T-helper 1 cell treated with Interleukin-12 subunit alpha and Interleukin-12 subunit beta and Interleukin-4 antibody, amounts not matched to agents 30 μg/mL and 1 μg/mL, for 36 hours (primary cell): ENCODE results near the gene AP2S1.
"Not testable (repeated sequence)": the region's sequence is repeated elsewhere in the genome, so short reads cannot be mapped to it uniquely, and the experiment has no call there.

Experiments used
- H3K27ac Mint-ChIP-seq: one replicate; pipeline ENCODE4 v1.8.0; 2021; ENCODE audit warnings: mild to moderate bottlenecking, mixed read lengths
- H3K27me3 Mint-ChIP-seq: one replicate; pipeline ENCODE4 v1.8.0; 2021; ENCODE audit warnings: low read depth, mixed read lengths
- H3K36me3 Mint-ChIP-seq: one replicate; pipeline ENCODE4 v1.8.0; 2021; ENCODE audit warnings: low read depth, mixed read lengths
- H3K4me1 Mint-ChIP-seq: one replicate; pipeline ENCODE4 v1.8.0; 2021; ENCODE audit warnings: low read depth, mixed read lengths
- H3K4me3 Mint-ChIP-seq: one replicate; pipeline ENCODE4 v1.8.0; 2021; ENCODE audit warnings: mild to moderate bottlenecking, moderate library complexity, mixed read lengths
- H3K9me3 Mint-ChIP-seq: one replicate; pipeline ENCODE4 v1.8.0; 2021; ENCODE audit warnings: mixed read lengths

The AP2S1 gene

DNA sequence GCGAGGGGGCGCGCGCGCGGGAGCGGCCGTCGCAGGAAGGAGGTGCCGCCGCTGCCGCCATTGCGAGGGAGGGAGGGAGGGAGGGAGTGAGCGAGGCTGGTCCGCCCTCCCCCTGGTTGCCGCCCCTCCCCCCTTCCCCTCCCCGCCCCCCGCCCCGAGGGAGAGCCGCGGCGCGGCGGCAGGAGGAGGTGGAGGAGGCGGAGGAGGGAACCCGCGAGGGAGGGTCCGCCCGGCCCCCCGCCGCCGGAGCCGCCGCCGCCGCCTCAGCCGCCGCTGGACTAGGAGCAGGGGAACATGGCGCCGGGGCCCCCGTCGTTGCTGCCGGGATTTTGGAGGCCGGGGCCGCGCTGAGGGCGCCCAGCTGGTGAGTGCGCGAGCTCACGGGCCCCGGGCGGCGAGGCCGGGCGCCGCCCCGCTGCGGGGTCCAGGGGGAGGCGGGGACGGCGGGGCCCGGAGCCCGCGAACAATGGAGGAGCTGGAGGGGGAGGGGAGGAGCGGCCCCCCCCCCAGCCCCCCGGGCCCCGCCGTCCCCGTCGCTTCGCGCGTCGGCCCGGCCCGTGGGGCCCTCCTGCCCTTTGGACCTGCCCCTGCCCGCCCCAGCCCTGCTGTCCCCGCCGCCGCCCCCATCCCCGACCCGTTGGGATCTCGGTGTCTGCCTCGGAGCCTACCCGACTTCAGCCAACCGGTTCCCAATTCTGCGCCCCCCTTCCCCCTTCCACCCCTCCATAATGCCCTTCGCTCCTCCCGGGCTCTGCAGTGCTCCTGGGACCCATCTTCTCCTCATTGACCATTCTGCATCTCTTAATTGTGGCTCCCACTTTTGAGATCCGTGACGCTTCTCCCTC is 10.4 kb upstream of the AP2S1 start, which contains the start of gene ARHGAP35:
TSS of gene ARHGAP35 (plus strand) at position 152 of the 845 bp plus-strand sequence. CDS start 57,679 bp downstream, outside the sequence.
- peaks cover 7% of the 10 kb centered on the region for H3K36me3 Mint-ChIP-seq
- H3K27me3 Mint-ChIP-seq, result no peaks in the 10 kb centered on the region
- peak within 1 kb of the TSS; percentile 82 for H3K27ac Mint-ChIP-seq
- peak within 1 kb of the TSS; percentile 81 for H3K4me3 Mint-ChIP-seq
- no peaks in the 10 kb centered on the region for H3K9me3 Mint-ChIP-seq
- H3K4me1 Mint-ChIP-seq, result peaks cover 19% of the 10 kb centered on the region

DNA sequence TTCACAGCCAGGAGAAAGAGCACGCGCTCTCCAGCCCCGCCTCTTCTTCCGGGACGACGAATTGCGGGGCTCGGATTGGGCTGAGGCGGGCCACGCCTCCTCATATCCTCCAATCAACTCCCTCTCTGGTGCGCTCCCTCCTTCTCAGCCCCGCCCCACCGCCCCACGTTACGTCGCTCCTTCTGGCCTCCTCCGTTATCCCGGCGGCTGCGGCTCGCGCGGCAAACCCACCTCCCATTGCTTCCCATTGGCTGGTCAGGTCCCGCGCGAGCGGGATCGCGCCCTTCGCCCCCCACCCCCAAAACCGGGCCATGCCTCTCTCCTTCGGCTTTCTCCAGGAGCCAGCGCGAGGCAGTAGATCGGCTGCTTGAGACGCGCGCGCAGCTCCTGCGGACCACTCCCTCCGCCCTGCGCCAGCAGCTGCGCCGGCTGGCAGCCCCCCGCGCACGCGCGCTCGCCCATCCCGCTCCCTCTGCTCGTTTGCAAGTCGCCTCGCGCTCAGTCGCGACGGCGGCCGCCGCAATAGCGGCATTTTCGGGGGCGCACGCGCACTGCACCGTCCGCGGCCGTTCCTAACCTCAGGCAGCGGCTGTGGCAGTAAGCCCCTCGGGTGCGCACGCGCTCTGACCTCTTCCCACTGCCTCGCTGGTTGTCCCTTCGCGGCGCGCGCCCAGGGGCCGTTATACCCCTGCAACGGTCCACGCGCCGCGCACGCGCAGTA is 9.6 kb upstream of the AP2S1 start:
- H3K27ac Mint-ChIP-seq, result peak overlapping the region; percentile 82
- peaks cover 4% of the 10 kb centered on the region for H3K36me3 Mint-ChIP-seq
- H3K9me3 Mint-ChIP-seq, result no peaks in the 10 kb centered on the region
- H3K4me3 Mint-ChIP-seq, result peak overlapping the region; percentile 81
- H3K4me1 Mint-ChIP-seq, result peaks cover 16% of the 10 kb centered on the region
- no peaks in the 10 kb centered on the region for H3K27me3 Mint-ChIP-seq

DNA sequence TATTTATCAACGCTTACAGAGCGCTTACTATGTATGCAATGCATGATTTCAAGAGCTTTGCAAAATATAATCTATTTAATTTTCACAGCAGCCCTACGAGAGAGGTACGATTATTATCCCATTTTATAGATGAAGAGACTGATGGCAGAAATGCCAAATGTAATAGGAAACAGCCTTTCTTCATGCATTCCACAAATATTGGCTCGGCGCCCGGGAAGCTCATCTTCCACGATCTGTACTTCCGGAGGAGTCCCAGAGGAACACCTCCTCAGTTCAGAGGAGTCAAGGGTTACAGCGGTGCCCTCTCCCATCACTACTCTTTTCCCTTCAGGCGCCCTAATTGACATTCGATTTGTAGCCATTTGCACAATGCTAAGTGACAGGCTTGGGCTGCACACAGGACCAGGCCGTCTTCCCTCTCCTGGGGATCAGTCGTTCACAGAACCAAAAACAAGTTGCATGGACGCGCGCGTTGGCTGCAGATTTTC is 9.0 kb upstream of the AP2S1 start:
- Mint-ChIP-seq H3K36me3 (peaks cover 4% of the 10 kb centered on the region), H3K4me3 (peak overlapping the region; percentile 81), H3K27me3 (no peaks in the 10 kb centered on the region), H3K4me1 (peaks cover 15% of the 10 kb centered on the region), H3K9me3 (no peaks in the 10 kb centered on the region), H3K27ac (peak overlapping the region; percentile 82)

DNA sequence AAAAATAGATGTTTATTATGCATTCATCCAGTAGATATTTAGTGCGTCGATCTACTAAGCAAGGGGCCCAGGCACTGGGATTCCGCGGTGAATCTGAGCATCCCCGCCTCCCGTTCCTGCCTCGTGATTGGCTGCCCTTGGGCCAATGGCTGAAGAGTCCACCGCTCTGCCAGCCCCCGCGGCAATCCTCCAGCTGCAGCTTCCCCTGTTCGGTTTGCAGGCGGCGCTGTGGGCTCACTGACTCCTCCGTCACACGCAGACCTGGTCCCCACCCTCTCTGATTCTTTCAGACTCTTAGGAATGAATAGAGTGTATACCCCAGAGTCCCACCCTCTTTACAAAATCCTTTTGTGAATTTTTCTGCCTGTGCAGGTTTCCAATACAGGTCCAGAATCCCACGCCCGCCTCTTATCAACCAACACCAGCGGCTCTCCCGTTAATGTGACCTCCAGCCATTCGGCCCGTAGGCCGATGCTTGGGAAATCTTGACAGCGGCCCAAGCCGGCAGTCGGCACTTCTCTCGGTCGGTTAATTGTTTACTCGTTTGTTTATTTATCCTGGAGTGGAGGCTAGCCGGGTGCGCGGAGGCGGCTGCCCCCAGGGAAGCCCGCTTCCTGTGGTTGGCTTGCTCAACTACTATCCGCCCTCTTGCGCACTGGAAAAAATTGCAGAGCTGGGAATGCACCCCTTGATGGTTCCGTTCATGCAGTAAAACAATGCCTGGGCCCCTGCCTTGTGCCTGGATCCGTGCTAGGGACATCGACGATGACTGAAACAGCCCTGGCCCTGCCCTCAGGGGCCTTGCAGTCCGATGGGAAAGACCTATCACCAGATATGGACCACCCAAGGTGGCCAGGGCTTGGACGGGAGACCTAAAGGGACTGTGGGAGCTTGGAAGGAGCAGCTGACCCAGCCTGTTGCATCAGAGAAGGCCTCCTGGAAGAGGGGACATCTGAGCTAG is 5.7 kb upstream of the AP2S1 start:
- H3K4me3 Mint-ChIP-seq, result peak overlapping the region; percentile 81
- peaks cover 15% of the 10 kb centered on the region for H3K4me1 Mint-ChIP-seq
- no peaks in the 10 kb centered on the region for H3K9me3 Mint-ChIP-seq
- peaks cover 4% of the 10 kb centered on the region for H3K27me3 Mint-ChIP-seq
- H3K36me3 Mint-ChIP-seq, result peaks cover 4% of the 10 kb centered on the region
- peak overlapping the region; percentile 89 for H3K27ac Mint-ChIP-seq

DNA sequence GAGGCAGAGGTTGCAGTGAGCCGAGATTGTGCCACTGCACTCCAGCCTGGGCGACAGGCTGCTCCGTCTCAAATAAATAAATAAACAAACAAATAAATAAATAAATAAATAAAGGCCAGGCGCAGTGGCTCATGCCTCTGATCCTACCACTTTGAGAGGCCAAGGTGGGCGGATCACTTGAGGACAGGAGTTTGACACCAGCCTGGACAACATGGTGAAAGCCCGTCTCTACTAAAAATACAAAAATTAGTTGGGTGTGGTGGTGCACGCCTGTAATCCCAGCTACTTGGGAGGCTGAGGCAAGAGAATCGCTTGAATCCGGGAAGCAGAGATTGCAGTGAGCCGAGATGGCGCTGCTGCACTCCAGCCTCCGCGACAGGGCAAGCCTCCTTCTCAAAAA is 4.1 kb upstream of the AP2S1 start:
- not testable (repeated sequence) for H3K36me3 Mint-ChIP-seq, H3K9me3 Mint-ChIP-seq, H3K27me3 Mint-ChIP-seq, H3K27ac Mint-ChIP-seq, H3K4me3 Mint-ChIP-seq
- H3K4me1 Mint-ChIP-seq, result peaks cover 23% of the 10 kb centered on the region

DNA sequence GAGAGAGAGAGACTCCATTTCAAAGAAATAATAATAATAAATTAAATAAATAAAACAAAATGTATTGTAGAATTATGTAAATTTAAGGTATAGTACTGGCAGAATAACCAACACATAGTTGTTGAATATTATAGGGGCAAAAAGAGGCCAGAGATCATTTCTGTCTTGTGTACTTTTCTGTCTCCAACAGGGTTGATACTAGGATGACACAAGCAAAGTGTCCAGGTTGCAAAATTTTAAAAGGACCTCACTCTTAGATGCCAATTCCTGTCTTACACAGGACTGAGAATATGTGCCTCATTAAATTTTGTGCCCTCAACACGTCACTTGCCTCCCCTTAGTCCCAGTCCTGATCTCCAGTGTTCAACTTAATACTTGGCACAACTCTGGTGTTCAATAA is 2.2 kb upstream of the AP2S1 start:
- H3K4me1 Mint-ChIP-seq, result peaks cover 27% of the 10 kb centered on the region
- peaks cover 4% of the 10 kb centered on the region for H3K27me3 Mint-ChIP-seq
- H3K27ac Mint-ChIP-seq, result no peak overlapping the region
- no peaks in the 10 kb centered on the region for H3K9me3 Mint-ChIP-seq
- no peak overlapping the region for H3K4me3 Mint-ChIP-seq
- no peaks in the 10 kb centered on the region for H3K36me3 Mint-ChIP-seq

DNA sequence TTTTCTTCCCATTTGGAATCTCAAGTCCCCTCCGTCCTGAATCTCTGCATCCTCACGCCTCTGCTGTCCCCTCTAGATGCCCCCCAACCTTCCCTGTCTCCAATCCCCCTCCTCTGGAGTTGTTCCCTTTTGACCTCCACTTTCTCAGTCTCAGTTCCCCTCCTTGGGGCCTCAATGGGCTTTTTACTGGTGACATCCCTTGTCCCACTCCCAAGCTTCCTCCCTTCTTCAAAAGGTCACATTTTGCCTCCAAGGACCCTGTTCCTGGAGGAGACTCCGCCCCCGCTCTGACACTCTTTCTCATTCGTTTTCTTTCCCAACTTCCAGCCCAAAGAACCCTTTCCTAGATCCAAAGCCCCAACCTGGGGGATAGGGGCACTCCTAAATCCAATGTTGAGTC is 1.0 kb downstream of the AP2S1 start:
- no peaks in the 10 kb centered on the region for H3K9me3 Mint-ChIP-seq
- peak overlapping the region; percentile 79 for H3K27ac Mint-ChIP-seq
- peaks cover 4% of the 10 kb centered on the region for H3K27me3 Mint-ChIP-seq
- H3K4me3 Mint-ChIP-seq, result peak overlapping the region; percentile 98
- H3K4me1 Mint-ChIP-seq, result peaks cover 16% of the 10 kb centered on the region
- H3K36me3 Mint-ChIP-seq, result peaks cover 6% of the 10 kb centered on the region

DNA sequence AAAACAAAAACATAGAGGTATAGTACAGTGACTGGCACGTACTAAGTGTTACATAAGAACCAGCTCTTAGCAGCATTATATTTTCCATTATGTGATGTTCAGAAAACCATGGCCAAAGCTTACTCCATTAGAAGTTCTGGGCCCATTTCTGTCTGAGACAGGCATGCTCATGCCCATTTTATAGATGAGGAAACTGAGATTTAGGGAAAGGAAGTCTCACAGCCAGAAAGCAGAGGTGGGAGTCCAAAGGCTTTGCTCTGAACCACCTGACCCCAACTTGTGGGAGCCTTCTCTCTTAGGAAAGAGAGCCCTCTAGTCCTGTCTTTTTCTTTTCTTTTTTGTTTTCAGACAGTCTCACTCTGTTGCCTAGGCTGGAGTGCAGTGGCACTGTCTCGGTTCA is 2.3 kb downstream of the AP2S1 start:
- Mint-ChIP-seq H3K27me3 (no peaks in the 10 kb centered on the region), H3K9me3 (no peaks in the 10 kb centered on the region), H3K4me1 (peaks cover 16% of the 10 kb centered on the region), H3K4me3 (no peak overlapping the region), H3K36me3 (peaks cover 6% of the 10 kb centered on the region), H3K27ac (no peak overlapping the region)

DNA sequence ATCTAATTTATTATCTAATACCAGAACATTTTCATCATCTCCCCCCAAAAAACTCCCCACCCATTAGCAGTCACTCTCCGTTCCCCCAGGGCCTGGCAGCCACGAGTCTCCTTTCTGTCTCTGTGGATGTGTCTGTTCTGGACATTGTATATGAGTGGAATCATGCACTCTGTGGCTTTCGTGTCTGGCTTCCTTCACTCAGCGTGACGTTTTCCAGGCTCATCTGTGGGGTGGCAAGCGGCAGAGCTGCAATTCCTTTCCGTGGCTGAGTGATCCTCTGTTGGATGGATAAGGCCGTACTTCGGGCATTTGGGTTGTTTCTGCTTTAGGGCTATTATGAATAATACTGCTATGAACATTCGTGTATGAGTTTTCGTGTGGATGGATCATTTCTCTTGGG is 3.1 kb downstream of the AP2S1 start:
- Mint-ChIP-seq H3K27ac (no peak overlapping the region), H3K4me3 (peak overlapping the region; percentile 4), H3K27me3 (no peaks in the 10 kb centered on the region), H3K9me3 (no peaks in the 10 kb centered on the region), H3K4me1 (peaks cover 16% of the 10 kb centered on the region), H3K36me3 (peaks cover 10% of the 10 kb centered on the region)

DNA sequence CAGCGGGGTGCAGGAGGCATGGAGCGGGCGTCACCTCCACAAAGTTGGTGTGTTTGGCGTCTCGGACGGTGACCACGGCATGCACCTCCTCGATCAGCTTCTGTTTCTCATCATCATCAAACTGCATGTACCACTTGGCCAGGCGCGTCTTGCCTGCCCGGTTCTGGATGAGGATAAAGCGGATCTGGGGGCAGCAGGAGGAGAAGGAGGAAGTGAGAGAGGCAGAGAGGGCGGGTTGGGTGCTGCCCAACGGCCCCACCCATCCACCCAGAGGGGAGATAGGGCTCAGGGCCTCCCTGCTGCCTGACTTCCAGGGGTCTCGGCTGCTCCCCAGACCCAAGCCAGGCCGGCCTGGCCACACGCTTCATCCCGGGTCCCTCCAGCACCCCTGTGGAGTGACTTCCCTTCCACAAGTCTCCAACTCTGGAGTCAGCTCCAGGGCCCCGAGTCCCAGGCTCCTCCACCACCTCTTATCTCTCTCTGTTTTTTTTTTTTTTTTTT is 4.6 kb downstream of the AP2S1 start:
- Mint-ChIP-seq H3K27ac (no peak overlapping the region), H3K27me3 (no peaks in the 10 kb centered on the region), H3K36me3 (peaks cover 12% of the 10 kb centered on the region), H3K4me3 (no peak overlapping the region), H3K4me1 (peaks cover 18% of the 10 kb centered on the region), H3K9me3 (no peaks in the 10 kb centered on the region)

DNA sequence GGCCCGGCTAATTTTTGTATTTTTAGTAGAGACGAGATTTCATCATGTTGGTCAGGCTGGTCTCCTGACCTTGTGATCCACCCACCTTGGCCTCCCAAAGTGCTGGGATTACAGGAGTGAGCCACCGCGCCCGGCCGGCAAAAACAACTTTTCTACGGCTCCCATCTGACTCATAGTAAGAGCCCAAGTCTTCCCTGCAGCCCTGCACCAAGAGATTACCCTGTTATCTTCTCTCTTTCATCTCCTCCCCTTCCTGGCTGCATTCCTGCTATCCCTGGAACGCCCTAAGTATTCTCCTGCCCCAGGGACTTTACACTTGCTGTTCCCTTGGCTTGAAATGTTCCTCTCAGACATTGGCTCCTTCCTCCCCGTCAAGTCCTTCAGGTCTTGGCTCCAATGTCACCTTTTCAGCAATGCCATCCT is 6.6 kb downstream of the AP2S1 start:
- H3K4me3 Mint-ChIP-seq, result no peak overlapping the region
- peaks cover 12% of the 10 kb centered on the region for H3K36me3 Mint-ChIP-seq
- no peaks in the 10 kb centered on the region for H3K9me3 Mint-ChIP-seq
- H3K4me1 Mint-ChIP-seq, result peaks cover 3% of the 10 kb centered on the region
- H3K27ac Mint-ChIP-seq, result no peak overlapping the region
- H3K27me3 Mint-ChIP-seq, result no peaks in the 10 kb centered on the region

DNA sequence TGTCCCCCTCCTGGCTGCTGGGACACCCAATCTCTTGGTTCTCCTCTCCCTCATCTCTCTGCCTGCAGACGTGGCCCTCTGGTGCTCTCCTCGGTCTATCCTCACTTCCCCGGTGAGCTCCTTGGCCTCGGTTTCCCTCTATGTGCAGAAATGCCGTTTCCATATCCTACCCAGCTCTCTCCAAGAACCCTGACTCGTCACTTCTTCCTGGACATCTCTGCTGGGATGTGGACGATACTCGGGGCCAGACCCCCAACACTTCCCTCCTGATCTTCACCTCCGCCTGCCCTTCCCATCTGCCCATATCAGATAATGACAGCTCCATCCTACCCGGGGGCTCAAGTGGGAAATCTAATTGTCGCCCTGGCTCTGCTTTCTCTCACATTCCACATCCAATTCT is 7.9 kb downstream of the AP2S1 start:
- Mint-ChIP-seq H3K27ac (no peak overlapping the region), H3K9me3 (no peaks in the 10 kb centered on the region), H3K4me3 (no peak overlapping the region), H3K4me1 (peaks cover 3% of the 10 kb centered on the region), H3K27me3 (no peaks in the 10 kb centered on the region), H3K36me3 (peaks cover 19% of the 10 kb centered on the region)

DNA sequence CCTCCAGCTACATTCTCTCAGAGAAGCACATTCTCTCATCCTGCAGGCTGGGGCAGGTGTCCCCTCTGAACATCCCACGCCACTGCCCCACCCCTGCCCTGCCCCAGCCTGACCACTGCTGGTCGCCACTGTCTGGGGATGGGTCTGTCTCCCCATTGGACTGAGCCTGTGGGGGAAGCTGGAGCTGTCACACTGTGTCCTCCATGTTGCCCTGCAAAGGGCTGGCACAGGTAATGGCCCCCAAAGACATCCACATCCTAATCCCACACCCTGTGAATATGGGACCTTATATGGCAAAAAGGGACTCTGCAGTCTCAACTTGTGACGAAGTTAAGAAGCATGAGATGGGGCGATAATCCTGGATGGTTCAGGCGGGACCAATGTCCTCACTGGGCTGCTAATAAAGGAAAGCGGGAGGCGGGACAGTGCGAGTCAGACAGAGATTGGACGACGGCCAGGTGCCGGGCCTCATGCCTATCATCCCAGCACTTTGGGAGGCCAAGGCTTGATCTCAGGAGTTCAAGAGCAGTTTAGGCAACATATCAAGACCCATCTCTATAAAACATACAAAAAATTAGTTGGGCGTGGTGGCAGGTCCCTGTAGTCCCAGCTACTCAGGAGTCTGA is 9.1 kb downstream of the AP2S1 start:
- Mint-ChIP-seq H3K4me1 (peaks cover 3% of the 10 kb centered on the region), H3K4me3 (no peak overlapping the region), H3K9me3 (no peaks in the 10 kb centered on the region), H3K27me3 (no peaks in the 10 kb centered on the region), H3K36me3 (peaks cover 19% of the 10 kb centered on the region), H3K27ac (no peak overlapping the region)
